Stimulated activated naive CD8-positive, alpha-beta T cell treated with anti-CD3 and anti-CD28 coated beads, Interleukin-15, Interleukin-2, amounts not matched to agents 100 U/mL and 50 U/mL, for 24 hours (primary cell): Measurements from ENCODE around the gene ADIPOR2.

Experiments
- ATAC-seq: fragments of 150-1000 bp; cut with Tn5 transposase; one replicate; pipeline ENCODE4 v1.10.0; 2021
- DNase-seq: peaks from one replicate; pipeline ENCODE4 v3.0.0; 2021

The ADIPOR2 gene, protein sequence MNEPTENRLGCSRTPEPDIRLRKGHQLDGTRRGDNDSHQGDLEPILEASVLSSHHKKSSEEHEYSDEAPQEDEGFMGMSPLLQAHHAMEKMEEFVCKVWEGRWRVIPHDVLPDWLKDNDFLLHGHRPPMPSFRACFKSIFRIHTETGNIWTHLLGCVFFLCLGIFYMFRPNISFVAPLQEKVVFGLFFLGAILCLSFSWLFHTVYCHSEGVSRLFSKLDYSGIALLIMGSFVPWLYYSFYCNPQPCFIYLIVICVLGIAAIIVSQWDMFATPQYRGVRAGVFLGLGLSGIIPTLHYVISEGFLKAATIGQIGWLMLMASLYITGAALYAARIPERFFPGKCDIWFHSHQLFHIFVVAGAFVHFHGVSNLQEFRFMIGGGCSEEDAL

DNA sequence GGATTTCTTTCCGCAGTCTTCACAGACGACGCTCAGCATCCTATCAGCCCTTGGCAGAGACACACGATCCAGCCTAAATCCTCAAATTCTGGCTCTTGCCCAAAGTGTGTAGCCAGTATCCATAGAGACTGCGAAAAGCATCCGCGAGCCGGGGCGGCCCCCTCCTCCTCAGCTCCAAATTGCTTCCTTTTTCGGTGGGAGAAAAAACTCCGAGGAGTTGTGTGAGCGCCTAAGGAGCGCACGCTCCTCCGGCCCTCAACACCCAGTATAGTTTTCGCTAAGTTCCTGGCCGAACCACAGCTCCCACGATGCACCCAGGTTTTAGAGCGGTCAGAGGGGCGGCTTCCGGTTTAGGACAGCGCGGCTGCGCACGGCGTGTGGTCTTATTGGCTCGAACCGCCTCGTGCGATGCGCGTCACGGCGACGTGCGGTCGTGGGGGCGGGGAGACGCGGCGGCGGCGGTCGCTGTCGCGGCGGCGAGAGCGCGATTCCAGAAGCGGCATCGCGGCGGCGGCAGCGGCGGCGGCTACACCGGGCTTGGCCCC lies at the start of gene ADIPOR2:
ADIPOR2 (plus strand) TSS at position 493 of the 545 bp plus-strand sequence. CDS start 63,274 bp downstream, outside the sequence.
- DNase-seq (peak; percentile 94), ATAC-seq (peak; percentile 99)

DNA sequence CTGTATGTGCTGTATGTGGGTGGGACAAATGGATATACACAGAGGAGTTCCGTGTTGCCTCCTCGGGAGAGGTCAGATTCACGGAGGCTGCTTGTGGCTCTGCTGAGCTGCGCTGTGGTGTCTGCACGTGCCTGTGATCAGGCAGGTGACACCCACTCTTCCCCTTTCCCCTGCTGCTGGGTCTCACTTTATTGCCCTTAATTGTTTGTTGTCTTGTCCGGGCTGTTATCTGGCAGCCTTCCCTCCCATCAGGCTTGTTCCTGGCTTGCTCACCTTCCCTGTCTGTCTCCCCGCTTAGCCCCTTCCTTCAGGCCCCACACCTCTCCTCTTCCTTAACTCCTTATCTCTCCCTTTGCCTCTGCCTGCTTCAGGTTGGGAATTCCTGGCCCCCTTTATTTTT lies 48.4 kb upstream of the ADIPOR2 start:
- ATAC-seq, result no peak

DNA sequence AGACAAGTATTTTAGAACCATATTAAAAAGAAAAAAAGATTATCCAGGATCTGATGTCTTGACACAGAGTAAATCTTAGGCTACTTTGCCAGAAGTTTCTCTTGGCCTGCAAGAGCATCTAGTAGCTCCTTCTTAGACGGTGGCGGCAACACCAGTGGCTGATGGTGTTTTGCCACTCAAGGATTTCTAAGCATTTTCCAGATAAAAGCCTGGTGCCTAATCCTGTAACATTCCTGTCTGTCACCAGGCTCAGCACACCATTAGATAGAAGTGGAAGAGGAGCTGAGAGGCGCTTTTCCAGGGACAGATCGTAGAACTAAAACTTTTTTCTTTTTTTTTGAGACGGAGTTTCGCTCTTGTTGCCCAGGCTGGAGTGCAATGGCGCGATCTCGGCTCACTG lies 47.8 kb upstream of the ADIPOR2 start:
- DNase-seq (no peak), ATAC-seq (no peak)

More for the DNA sequence above, 48.4 kb upstream of the ADIPOR2 start:
- no peak for DNase-seq

DNA sequence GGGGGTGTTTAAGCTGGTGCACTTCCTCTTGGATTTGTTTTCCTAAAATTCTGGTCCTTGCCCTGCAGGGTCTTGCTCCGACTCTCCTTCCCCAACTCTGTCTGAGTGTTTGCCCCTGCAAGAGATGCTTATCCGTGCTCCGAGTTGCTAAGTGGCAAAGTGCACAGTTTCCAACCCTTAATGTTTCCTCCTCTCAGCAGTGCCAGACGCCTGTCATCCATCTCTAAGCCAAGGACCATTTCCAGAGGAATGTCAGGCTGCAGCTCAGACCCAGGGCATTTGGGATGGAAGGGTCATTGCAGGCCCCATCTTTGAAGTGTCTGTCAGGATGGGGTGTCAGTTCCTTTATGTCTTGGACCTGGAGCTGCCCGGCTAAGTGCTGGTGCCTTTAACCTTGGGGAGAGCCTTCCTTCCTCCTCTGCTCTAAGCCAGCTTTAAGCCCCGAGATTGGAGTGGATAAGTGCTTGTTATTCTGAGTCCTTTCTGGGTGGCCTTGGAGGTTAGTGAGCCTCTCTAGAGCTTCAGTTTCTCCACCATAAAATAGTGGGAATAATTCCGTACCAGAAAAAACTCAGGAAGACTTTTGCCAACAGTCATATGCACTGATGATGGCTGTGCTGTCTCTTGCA lies 46.9 kb upstream of the ADIPOR2 start:
- ATAC-seq, result no peak
- DNase-seq, result no peak

DNA sequence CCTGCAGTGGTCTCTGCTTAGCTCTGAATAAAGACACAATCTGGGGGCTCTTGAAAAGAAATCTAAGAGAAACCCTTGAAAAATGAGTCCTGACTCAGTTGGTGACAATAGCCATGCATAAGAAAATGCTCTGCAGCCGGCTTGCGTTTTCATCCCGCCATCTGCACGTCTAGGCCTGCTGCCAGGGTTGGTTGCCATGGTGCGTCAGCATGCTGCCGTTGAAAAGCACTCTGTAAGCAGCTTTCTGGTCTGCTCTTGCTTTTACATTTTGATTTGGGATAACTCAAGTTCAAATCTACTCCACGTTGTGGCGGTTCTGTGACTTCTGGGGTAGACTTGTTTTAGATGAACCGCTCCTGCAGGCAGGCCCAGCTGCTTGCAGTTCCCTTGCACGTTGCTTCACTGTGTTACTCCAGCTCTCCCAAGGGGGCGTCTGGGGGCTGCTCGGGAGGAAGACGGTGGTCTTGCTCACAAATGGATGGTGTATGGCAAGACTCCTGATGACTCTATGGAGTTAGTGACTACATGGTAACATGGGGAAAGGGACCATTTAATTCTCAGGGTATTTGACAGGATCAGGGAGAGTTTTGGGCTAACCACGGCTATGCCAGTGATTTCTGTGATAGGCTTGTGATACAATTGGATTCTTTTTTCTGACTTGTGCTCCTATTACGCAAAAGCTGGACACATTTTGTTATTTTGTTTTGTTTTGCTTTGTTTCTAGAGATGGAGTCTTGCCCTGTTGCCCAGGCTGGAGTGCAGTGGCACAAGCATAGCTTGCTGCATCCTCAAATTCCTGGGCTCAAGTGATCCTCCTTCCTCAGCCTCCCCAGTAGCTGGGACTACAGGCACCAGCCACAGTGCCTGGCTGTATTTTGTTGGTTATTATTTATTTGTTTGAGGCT lies 46.1 kb upstream of the ADIPOR2 start:
- ATAC-seq (no peak), DNase-seq (no peak)

DNA sequence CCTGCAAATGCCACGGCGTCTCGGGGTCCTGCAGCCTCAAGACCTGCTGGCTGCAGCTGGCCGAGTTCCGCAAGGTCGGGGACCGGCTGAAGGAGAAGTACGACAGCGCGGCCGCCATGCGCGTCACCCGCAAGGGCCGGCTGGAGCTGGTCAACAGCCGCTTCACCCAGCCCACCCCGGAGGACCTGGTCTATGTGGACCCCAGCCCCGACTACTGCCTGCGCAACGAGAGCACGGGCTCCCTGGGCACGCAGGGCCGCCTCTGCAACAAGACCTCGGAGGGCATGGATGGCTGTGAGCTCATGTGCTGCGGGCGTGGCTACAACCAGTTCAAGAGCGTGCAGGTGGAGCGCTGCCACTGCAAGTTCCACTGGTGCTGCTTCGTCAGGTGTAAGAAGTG lies 45.1 kb upstream of the ADIPOR2 start:
- DNase-seq (no peak), ATAC-seq (no peak)

DNA sequence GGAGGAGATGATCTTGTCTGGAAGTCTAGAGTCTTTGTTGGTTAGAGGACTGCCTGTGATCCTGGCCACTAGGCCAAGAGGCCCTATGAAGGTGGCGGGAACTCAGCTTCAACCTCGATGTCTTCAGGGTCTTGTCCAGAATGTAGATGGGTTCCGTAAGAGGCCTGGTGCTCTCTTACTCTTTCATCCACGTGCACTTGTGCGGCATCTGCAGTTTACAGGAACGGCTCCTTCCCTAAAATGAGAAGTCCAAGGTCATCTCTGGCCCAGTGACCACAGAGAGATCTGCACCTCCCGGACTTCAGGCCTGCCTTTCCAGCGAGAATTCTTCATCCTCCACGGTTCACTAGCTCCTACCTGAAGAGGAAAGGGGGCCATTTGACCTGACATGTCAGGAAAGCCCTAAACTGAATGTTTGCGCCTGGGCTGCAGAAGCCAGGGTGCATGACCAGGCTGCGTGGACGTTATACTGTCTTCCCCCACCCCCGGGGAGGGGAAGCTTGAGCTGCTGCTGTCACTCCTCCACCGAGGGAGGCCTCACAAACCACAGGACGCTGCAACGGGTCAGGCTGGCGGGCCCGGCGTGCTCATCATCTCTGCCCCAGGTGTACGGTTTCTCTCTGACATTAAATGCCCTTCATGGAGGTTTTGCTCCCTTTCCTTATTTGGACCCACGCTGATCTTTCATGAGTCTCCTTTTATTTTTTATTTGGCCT lies 44.1 kb upstream of the ADIPOR2 start:
- ATAC-seq (peak; percentile 16), DNase-seq (no peak)

DNA sequence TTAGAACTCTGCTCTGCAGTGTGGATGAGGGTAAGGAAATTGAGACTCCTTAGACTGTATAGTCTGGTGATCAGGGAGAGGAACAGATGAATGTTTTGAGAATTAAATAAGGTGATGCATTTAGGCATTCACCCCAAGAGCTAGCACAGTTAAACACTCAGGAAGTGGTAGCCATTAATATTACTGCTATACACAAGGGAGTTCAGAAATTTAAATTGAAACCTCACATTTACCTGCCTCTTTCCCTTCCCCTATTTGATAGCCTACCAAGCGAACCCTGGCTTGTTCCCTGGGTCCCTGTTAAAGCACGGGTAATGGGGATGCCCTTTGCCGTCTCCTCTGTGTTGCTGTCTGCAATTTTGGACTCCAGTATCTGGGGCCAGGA lies 43.6 kb upstream of the ADIPOR2 start:
- no peak for ATAC-seq
- no peak for DNase-seq

DNA sequence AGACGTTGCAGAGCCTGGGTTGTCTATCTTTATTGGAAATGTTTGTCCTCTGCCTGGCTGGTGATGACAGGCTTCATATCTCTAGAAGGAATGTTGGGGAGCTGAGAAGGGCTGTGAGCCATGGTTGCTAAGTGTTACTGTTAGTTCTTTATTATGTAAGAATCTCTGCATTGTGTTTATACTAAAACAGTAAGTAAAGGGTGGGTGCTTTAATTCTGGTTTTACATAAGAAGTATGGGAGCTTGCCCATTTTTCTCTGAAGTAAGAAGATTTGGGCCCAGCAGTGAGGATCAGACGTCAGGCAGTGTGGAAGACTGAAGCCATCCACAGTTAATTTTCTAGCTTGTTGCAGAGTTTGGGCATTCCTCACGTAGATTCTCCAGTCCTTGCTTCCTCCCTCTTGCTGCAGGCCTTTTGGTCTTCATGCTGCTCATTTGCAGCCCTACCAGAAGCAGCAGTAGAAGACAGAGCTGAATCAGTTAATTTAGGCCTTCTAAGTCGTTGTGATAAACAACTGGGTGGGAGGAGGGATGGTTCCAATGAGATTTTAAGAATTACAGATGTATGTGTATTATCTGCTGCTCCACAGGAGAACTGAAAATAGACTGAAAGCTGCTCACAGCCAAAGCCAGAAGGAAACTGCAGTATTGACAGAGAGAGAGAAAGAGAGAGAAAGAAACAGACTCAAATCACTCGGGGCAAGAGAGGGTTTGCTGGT lies 40.5 kb upstream of the ADIPOR2 start:
- ATAC-seq, result no peak
- DNase-seq, result no peak

DNA sequence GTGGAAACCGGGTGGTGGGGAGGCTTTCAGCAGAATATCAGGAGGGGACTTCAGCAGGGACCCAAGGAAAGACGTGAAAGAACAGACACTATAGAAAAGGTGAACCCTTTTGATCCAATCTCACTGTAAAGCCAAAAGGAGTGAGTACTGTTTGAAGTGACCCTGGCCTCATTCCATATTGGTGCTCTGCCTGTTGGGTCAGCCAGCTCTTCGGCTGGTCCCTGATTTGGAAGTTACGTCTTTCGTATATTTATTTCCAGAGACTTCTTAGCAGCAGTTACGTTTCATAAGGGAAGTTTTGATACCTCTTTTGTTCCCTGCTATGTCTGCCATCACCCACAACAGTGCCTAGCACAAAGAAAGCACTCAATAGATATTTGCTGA lies 39.9 kb upstream of the ADIPOR2 start:
- DNase-seq (no peak), ATAC-seq (no peak)

DNA sequence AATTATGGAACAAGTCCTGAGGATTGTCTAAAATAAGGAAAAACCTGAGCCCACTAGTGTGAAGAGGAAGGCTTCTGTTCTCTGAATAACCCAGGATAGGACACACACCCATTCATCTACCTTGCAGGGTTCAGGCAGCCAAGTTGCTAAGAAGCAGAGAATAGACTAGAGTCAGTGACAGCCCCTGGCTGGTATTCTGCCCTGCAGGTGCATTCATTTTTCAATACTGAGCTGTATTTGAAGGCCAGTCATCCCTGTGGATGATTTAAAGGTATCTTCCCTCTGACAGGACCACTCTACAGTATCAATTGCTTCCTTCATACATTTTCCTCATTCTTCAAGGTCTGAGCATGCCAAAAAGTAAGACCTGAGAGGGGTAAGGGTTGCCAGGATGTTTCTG lies 38.9 kb upstream of the ADIPOR2 start:
- no peak for ATAC-seq
- no peak for DNase-seq

DNA sequence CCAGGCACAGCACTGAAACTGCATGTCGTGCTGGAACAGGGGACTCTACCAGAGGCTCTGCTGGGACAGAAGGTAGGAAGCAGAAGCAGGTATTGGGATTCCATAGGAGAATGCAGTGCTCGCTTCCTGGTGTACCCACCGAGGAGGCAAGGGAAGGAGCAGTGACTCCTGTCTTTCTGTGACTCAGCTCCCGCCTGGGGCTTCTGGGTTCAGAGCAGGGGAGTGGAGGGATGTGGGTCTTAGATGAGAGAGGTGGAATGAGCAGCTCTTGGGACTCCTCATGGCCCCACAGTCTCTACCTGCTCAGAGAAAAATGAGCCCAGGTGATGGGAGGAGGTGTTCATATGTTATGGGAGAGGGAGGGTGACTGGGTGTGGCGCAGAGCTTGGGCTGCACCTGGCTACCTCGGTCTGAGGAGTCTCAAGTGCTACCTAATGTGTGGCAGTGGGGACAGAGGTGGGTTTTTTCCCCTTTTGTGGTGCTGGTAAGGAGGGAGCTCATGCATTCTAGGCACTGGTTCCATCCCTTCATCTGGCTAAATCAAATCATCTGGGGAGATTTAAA lies 35.6 kb upstream of the ADIPOR2 start:
- DNase-seq (no peak), ATAC-seq (no peak)

DNA sequence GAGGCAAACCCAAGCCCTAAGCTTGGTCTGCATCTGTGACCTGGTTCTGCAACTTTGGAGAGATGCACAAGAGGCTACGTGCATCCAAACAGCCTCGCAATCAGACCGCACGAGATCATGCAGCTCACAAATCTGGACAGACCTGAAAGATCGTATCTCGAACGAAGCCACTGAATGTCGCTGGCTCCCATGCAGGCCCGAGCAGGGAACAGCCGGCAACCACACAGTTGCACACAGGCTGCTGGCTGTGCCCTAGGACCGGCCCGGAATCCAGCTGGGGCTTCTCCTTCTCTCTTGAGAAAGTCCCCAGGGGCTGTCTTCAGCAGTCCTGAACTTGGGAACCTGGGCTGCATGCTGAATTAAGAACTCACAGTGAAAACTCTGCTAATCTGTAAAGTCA lies 34.0 kb upstream of the ADIPOR2 start:
- DNase-seq (no peak), ATAC-seq (no peak)

DNA sequence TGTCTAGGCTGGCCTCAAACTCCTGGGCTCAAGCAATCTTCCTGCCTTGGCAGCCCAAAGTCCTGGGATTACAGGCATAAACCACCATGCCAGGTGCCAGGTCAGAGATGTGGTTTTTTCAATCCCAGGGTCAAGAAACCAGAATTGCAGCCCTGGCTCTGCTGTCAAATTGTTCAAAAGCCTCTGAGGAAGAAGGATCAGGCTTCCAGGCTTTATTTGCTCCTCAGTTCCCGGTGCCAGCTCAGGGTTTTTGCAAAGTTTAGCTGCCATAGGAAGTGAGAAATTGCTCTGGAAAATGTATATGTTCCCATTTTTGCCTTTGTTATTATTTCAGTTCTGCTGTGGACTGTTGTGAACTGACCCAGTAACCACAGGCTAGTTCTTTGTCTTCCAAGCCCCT lies 33.2 kb upstream of the ADIPOR2 start:
- DNase-seq, result no peak
- no peak for ATAC-seq

DNA sequence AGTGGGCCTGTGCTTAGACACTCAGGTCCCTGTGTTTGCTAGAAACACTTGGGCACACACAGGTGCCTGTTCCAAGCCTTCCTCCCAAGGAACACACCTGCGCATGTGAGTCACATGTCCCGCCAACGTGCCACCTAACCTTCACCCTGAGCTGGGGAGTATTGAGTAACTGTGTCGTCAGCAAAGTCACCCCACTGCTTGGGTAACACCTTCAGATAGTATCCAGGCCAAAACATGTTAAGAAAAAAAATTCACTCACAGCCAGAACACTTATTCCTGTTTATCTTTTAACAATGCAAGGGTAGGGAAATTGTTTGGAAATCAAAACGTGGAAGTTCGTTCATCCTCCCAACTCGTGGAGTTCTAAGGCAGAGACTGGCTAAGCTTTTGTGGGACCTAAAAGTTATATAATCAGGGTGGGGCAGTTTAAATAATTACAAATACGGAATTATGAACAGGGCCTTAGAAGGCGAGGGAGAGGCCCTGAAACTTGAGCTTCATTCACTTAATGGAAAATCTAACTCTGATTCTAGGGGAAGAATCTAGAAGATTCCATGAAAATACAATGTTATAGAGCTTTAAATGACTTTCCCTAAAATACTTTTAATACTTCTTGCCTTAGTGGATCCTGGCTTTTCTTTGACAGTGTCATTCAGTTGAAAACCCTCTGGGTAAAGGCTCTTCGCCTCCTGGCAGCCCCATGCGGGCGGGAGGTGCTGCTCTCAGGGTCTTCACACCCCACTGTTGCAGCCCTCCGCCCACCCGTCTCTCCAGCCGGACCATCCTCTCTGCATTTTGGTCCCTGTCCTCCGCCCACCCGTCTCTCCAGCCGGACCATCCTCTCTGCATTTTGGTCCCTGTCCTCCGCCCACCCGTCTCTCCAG lies 30.3 kb upstream of the ADIPOR2 start:
- no peak for ATAC-seq
- peak; percentile 34 for DNase-seq

DNA sequence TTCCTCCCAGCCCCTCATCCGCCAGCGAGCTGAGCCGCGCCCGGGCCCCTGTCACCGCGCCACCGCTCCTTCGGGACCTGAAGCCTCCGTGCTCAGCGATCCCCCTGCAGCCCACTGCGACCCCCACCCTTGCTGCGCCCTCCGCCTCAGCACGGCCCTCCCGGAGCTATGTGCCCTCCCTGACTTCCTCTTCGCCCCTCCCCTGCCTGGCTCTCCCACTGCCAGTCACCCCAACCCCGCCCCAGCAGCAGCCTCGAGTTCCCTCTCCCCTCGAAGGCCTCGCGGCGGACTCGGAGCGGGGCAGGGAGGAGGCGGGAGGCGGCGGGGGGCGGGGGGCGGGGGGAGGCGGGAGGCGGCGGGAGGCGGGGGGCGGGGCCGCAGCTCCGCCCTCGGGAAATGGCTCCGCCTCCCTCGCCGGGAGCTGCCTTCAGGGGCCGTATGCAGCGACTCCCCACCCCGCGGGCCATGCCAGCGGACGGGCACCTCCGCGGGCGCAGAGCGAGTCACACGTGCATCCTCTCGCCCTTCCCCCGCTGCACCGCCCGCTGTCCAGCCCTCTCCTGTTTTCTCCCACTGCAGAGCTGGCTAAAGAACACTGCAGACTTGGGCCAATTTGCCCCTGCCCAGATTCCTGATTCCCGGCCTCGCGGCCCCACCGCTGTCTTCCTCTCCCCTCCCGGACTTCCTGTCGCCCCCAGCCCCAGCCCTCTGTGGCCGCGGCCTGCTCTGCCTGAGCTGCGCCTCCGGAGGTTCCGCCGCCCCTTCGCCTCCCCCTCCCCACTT lies 29.1 kb upstream of the ADIPOR2 start:
- DNase-seq (peak; percentile 88), ATAC-seq (peak; percentile 95)

DNA sequence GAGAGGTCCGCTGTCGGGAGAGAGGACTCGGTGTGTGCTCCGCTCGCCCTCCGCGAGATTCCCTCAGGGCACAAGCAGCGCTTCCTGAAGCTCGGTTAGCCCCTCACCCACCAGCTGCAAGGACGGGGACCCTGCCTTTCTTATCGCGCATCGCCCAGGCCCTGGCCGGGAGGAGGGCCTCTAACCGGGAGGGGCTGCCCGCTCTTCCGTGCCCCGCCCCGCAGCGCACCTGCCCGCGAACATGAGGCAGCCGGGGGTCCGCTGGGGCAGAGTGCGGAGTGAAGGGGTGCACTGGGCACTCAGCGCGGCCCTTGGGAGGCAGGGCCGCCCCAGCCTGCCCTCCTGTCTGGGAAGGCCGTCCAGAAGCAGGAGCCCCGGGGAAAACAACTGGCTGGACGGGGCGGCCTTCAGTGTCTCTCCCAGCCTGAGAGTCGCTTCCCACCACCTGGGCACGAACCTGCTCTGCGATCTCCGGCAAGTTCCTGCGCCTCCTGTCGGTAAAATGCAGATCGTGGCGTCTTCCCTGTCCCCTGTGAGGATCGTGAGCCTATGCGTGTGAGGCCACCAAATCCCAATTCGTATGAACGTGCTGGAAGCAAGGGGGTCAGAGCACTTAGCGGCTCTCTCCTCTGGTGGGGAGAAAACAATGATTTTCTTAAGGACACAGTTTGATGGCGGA lies 28.0 kb upstream of the ADIPOR2 start:
- ATAC-seq (no peak), DNase-seq (no peak)

DNA sequence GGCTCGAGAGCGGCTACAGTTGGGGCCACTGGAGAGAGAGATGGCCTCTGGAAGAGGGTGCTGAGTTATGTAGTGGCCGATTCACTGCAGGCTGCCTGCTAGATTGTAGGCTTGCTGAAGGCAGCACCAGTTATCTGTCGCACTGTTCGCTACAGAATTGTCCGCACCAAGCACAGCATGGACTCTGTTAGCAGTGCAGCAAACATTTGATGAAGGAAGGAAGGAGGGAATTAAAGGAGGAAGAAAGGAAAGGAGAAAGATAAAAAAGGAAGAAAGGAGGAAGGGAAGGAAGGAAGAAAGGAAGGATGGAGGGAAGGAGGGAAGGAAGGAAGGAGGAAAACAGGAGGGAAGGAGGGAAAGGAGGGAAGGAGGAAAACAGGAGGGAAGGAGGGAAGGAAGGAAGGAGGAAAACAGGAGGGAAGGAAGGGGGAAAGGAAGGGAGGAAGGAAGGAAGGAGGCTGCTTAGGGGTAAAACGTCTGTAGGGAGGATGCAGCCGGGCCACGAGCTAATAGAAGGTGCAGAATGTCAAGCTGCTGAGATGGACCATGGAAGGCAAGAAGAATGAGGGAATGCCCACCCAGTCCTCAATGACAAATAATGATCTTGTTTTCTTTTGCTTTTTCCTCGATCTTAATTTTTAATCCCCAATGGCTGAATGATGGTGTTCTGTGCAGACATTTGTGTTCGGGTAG lies 27.3 kb upstream of the ADIPOR2 start:
- ATAC-seq (no peak), DNase-seq (no peak)
